ENCODE data around the gene BTBD19. TPM values are rescaled to one million over a fixed set of nuclear protein-coding genes. Genes with fewer than 3 reads are reported as not detected.

Gene BTBD19
- total RNA-seq, 1 donor from 2014 or later, result 1.4 TPM

GRCh38 chr1:44802306-44803061, 5.8 kb upstream of the BTBD19 start:
- no peaks in the 10 kb centered on the region for H3K9me3 Mint-ChIP-seq
- H3F3A ChIP-seq (ENCODE audit: low read depth), result peaks cover 29% of the 10 kb centered on the region
- no peak overlapping the region for H3K4me3 ChIP-seq
- no peaks in the 10 kb centered on the region for H3K9me3 ChIP-seq (ENCODE audit: low read depth)
- H3K4me3 Mint-ChIP-seq, result peak overlapping the region; percentile 70
- no peaks in the 10 kb centered on the region for H3K79me2 ChIP-seq (ENCODE audit: low read depth)
- H3K36me3 ChIP-seq, result no peaks in the 10 kb centered on the region
- peaks cover 17% of the 10 kb centered on the region for H3K27me3 Mint-ChIP-seq (ENCODE audit: insufficient read depth, low read depth)
- H3K27ac ChIP-seq, result no peak overlapping the region
- peaks cover 14% of the 10 kb centered on the region for H4K20me1 ChIP-seq (ENCODE audit: low read depth)
- H3K4me1 ChIP-seq, result peaks cover 35% of the 10 kb centered on the region
- H3K36me3 Mint-ChIP-seq, result peaks cover 9% of the 10 kb centered on the region
- peak overlapping the region; percentile 57 for H3K4me2 ChIP-seq
- peak overlapping the region; percentile 46 for H3K27ac Mint-ChIP-seq
- DNase-seq (ENCODE audit: low spot score), result peak; percentile 86
- peaks cover 38% of the 10 kb centered on the region for H3K4me1 Mint-ChIP-seq
- TF ChIP-seq CTCF (IDR thresholded peaks at IDR 0.05), result no peak
- TF ChIP-seq EZH2 (IDR thresholded peaks at IDR 0.05), result no peak
- no peak for TF ChIP-seq EZH2phosphoT487 (IDR thresholded peaks at IDR 0.05)
- H2AFZ ChIP-seq (replicated peaks), result no peak overlapping the region
- peaks cover 9% of the 10 kb centered on the region for H3K27me3 ChIP-seq
- H3K9ac ChIP-seq, result no peak overlapping the region

- Histone ChIP-seq H3F3A (ENCODE audit: low read depth) (peaks cover 32% of the 10 kb centered on the region), H3K4me1 (peaks cover 40% of the 10 kb centered on the region), H3K27ac (no peak overlapping the region), H3K79me2 (ENCODE audit: low read depth) (no peaks in the 10 kb centered on the region), H3K4me3 (no peak overlapping the region), H4K20me1 (ENCODE audit: low read depth) (peaks cover 14% of the 10 kb centered on the region), H3K4me2 (peak overlapping the region; percentile 57), H3K27me3 (peaks cover 9% of the 10 kb centered on the region), H3K36me3 (no peaks in the 10 kb centered on the region), H3K9ac (no peak overlapping the region), H2AFZ (replicated peaks) (no peak overlapping the region), H3K9me3 (ENCODE audit: low read depth) (no peaks in the 10 kb centered on the region)
- H3K4me3 Mint-ChIP-seq, result peak overlapping the region; percentile 62
- peaks cover 9% of the 10 kb centered on the region for H3K36me3 Mint-ChIP-seq
- peaks cover 43% of the 10 kb centered on the region for H3K4me1 Mint-ChIP-seq
- no peak for DNase-seq (ENCODE audit: low spot score)
- H3K27ac Mint-ChIP-seq, result peak overlapping the region; percentile 55
- H3K9me3 Mint-ChIP-seq, result no peaks in the 10 kb centered on the region
- no peak for TF ChIP-seq EZH2 (IDR thresholded peaks at IDR 0.05)
- TF ChIP-seq CTCF (IDR thresholded peaks at IDR 0.05), result no peak
- no peak for TF ChIP-seq EZH2phosphoT487 (IDR thresholded peaks at IDR 0.05)
- peaks cover 19% of the 10 kb centered on the region for H3K27me3 Mint-ChIP-seq (ENCODE audit: insufficient read depth, low read depth)
These were observed 5.3 kb upstream of the BTBD19 start for GRCh38 chr1:44803062-44803311.

GRCh38 chr1:44803312-44804095, 4.8 kb upstream of the BTBD19 start:
- Histone ChIP-seq H2AFZ (replicated peaks) (no peak overlapping the region), H3K36me3 (no peaks in the 10 kb centered on the region), H3K4me1 (peaks cover 45% of the 10 kb centered on the region), H3K27ac (no peak overlapping the region), H3K27me3 (peaks cover 9% of the 10 kb centered on the region), H4K20me1 (ENCODE audit: low read depth) (peaks cover 14% of the 10 kb centered on the region), H3K4me2 (no peak overlapping the region), H3K9me3 (ENCODE audit: low read depth) (no peaks in the 10 kb centered on the region), H3K79me2 (ENCODE audit: low read depth) (no peaks in the 10 kb centered on the region), H3F3A (ENCODE audit: low read depth) (peaks cover 28% of the 10 kb centered on the region), H3K4me3 (no peak overlapping the region), H3K9ac (no peak overlapping the region)
- Mint-ChIP-seq H3K36me3 (peaks cover 9% of the 10 kb centered on the region), H3K4me1 (peaks cover 48% of the 10 kb centered on the region), H3K9me3 (no peaks in the 10 kb centered on the region), H3K4me3 (peak overlapping the region; percentile 62), H3K27me3 (ENCODE audit: insufficient read depth, low read depth) (peaks cover 19% of the 10 kb centered on the region), H3K27ac (peak overlapping the region; percentile 55)
- TF ChIP-seq EZH2phosphoT487 (IDR thresholded peaks at IDR 0.05), result no peak
- no peak for TF ChIP-seq CTCF (IDR thresholded peaks at IDR 0.05)
- no peak for DNase-seq (ENCODE audit: low spot score)

All from neural progenitor cell (in vitro differentiated cells).